GM12872 (cell line): ENCODE measurements around the gene FHOD3.

Source experiments
- TF ChIP-seq, protein P1 (sequence below): IDR thresholded peaks from 3 replicates; pipeline ENCODE4 v1.5.1; 2011; ENCODE audit warnings: low read depth, mild to moderate bottlenecking, low read length, moderate library complexity; ENCODE audit not compliant: insufficient read depth

Gene FHOD3

DNA sequence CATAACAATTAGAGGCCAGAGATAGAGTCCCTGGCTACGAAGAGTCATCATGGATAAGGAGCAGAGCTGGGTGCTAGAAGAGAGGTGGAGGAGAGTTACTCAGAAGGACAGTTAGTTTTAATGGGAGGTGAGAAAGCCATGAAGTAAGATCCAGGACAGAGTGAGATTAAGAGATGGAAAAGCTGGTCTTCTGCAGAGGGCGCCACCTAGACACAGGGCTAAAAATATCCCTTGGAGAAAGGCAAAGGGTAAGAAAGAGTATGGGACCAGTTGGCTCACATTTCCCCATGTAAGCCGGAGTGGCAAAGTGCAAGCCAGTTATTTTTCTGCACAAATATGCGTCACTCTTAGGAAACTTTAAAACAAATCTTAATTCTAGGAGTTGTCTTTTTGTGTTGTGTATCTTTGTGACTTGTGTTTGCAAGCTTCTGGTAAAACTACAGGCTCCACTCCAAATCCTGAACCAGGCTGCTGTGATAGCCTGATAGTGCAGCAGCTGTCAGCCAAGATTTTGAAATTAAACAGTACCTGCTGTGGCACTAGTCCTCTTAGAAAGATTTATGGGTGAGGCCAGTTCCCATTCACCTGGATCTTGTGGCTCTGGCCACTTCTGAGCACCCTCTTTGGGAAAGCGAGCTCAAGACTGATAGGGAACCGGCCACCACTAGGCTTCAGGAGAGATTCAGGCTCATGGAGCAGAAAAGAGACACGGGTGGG lies 327.1 kb downstream of the FHOD3 start:
- TF ChIP-seq, protein P1, sequence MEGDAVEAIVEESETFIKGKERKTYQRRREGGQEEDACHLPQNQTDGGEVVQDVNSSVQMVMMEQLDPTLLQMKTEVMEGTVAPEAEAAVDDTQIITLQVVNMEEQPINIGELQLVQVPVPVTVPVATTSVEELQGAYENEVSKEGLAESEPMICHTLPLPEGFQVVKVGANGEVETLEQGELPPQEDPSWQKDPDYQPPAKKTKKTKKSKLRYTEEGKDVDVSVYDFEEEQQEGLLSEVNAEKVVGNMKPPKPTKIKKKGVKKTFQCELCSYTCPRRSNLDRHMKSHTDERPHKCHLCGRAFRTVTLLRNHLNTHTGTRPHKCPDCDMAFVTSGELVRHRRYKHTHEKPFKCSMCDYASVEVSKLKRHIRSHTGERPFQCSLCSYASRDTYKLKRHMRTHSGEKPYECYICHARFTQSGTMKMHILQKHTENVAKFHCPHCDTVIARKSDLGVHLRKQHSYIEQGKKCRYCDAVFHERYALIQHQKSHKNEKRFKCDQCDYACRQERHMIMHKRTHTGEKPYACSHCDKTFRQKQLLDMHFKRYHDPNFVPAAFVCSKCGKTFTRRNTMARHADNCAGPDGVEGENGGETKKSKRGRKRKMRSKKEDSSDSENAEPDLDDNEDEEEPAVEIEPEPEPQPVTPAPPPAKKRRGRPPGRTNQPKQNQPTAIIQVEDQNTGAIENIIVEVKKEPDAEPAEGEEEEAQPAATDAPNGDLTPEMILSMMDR, result no peak

DNA sequence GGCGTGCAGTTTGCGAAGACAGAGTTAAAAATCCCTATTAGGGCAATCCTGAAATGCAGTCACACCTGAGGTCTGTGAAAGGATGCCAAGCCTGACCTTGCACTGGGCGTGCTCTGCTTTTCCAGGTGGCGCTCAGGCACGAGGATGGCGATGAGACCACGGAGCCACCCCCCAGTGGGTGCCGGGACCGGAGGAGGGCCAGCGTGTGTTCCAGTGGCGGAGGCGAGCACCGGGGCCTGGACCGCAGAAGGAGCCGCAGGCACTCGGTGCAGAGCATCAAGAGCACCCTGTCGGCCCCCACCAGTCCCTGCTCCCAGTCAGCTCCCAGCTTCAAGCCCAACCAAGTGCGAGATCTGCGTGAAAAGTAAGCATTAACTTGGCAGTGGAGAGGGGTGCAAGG lies 327.9 kb downstream of the FHOD3 start:
- TF ChIP-seq, protein P1, result no peak

DNA sequence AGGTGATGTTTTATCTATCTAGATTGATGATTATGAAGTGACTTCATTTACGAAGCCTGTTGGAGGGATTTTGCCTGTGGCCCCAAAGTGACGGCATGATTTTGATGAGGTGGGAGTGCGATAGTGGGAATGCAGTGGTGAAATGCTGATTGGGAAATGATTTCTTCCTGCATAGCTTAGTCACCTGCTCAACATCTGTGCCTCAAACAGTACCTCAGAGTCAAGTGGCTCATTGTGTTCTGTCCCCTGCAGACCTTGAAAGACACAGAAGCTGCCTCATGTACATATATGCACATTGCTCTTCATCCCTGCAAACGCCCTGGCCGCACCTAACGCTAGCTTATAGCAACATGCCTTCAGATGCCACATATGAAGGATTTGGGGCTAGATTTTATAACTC lies 330.1 kb downstream of the FHOD3 start:
- TF ChIP-seq, protein P1, result no peak

DNA sequence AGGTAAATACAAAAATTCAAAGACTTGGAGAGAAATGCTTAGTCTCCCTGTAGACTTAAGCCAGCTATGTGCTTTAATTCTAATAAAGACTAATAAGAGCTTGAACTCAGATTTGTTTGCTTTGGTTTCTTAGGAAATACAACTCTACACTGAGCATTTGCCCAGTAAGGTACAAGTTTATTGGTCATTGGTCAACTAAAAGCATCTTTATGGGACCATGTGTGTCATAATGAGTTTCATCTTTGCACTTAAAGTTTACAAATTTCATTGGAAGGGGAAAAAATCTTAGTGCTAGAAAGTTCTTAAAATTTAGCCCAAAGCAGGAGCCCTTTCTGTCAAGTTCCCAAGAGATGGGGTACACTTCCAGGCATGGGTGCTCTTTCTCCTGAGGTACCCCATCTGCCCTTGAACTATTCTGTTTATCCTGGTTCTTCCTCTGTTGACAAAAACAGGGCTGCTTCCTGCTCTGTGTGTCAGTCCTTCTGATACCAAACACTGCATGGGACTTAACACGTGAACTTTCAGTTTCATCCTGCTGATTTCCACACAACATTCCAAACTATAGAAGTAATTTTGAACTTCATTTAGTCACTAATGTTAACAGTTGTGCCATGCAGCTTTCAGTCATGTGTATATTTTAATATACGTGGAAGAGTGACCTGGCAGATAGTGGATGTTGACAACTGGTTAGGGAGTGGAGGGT lies 331.1 kb downstream of the FHOD3 start:
- TF ChIP-seq, protein P1, result no peak

DNA sequence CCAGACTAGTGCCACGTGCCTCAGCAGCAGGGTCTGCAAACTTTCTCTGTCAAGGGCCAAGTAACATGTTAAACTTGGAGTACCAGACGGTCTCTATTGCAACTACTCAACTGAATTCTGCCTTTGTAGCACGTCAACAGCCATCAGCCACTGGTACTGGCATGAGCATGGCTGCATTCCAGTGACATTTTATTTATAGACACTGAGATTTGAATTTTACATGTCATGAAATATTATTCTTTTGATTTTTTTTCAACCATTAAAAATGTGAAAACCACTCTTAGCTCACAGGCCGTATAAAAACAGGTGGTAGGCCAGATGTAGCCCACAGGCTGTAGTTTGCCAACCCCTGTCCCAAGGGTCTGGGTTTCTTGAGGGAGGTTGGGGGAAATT lies 331.6 kb downstream of the FHOD3 start:
- TF ChIP-seq, protein P1, result no peak

DNA sequence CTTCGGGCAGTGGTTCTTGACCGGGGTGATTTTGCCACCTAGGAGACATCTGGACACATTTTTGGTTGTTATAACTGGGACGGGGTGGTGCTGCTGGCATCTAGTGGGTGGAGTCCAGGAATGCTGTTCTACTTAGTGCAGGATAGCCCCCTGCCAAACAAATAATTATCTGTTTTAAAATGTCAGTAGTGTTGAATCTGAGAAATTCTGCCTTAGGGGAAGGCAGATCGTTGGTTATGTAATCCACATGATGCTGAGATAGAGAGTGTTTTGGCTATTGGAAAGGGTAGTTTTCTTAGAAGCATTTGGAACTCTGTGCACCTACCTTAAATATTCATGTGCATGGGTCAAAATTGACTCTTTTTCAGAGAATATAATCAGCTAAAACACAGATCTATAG lies 332.3 kb downstream of the FHOD3 start:
- TF ChIP-seq, protein P1, result no peak

DNA sequence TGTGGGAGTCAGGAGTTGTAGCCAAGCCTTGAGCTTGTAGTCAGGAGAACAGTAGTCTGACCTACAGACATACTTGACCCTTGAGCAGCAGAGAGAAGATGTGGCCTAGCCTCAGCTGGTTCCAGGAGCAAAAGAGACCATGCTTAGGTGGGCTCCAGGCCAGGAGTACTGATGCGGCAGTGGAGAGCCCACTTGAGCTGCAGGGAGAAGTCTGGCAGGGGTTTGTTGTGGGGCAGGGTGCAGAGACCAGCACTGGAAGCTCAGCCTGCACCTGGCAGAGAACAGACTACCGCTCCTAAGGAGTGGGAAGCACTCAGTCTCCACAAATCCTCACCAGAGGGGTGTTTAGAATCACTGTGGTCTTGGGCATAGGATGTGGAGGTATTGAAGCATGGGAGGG lies 333.4 kb downstream of the FHOD3 start:
- TF ChIP-seq, protein P1, result no peak
